PFSK-1 (cell line): ENCODE results near the gene RFT1.

Experiments
- FOXP2 ChIP-seq: optimal IDR thresholded peaks from 2 replicates; pipeline ENCODE3; 2011; ENCODE audit warnings: borderline replicate concordance, control low read depth, inconsistent platforms; ENCODE audit not compliant: insufficient read depth; ENCODE audit errors: extremely low read length, extremely low read depth
- POLR2AphosphoS5 ChIP-seq: IDR thresholded peaks from 2 replicates; pipeline ENCODE4 v1.6.1; 2012; ENCODE audit warnings: low read depth, mild to moderate bottlenecking, control low read depth, low read length, moderate library complexity
- REST ChIP-seq, 2 experiments: IDR thresholded peaks; 2 replicates each; pipeline versions ENCODE4 v1.6.1 to v1.8.0; 2011 to 2012; ENCODE audit warnings: low read depth in 2 of 2, low read length in 2 of 2, control low read depth in 1 of 2, inconsistent platforms in 1 of 2, mild to moderate bottlenecking in 1 of 2, moderate library complexity in 1 of 2; ENCODE audit not compliant: insufficient read depth in 1 of 2
- SIN3A ChIP-seq: IDR thresholded peaks from 2 replicates; pipeline ENCODE4 v1.6.1; 2012; ENCODE audit warnings: mild to moderate bottlenecking, low read length, moderate library complexity, borderline replicate concordance; ENCODE audit not compliant: insufficient read depth
- TAF1 ChIP-seq: IDR thresholded peaks from 2 replicates; pipeline ENCODE4 v1.6.1; 2012; ENCODE audit warnings: low read length, control low read depth, borderline replicate concordance; ENCODE audit not compliant: insufficient read depth

The RFT1 gene

GRCh38 chr3:53113293-53114010, 16.8 kb downstream of the RFT1 start:
- TF ChIP-seq SIN3A (no peak), TAF1 (no peak), FOXP2 (no peak), POLR2AphosphoS5 (no peak), REST (IDR thresholded peaks at IDR 0.05; ENCODE audit: insufficient read depth in 1 of 2, low read depth in 2 of 2, low read length in 2 of 2) (no peak)

- no peak for TF ChIP-seq REST (IDR thresholded peaks at IDR 0.05; ENCODE audit: insufficient read depth in 1 of 2, low read depth in 2 of 2, low read length in 2 of 2)
- no peak for TF ChIP-seq TAF1
- TF ChIP-seq SIN3A, result no peak
- TF ChIP-seq FOXP2, result no peak
- TF ChIP-seq POLR2AphosphoS5, result no peak
Measured at GRCh38 chr3:53111822-53112221, 18.4 kb downstream of the RFT1 start.

GRCh38 chr3:53109891-53110771, 20.1 kb downstream of the RFT1 start:
- TF ChIP-seq FOXP2 (no peak), SIN3A (no peak), TAF1 (no peak), POLR2AphosphoS5 (no peak)

- TF ChIP-seq REST (IDR thresholded peaks at IDR 0.05; ENCODE audit: insufficient read depth in 1 of 2, low read depth in 2 of 2, low read length in 2 of 2), result no peak
- TF ChIP-seq TAF1, result no peak
- TF ChIP-seq SIN3A, result no peak
- TF ChIP-seq POLR2AphosphoS5, result no peak
- TF ChIP-seq FOXP2, result no peak
Measured at GRCh38 chr3:53109190-53109589, 21.0 kb downstream of the RFT1 start.

- TF ChIP-seq TAF1, result no peak
- no peak for TF ChIP-seq SIN3A
- no peak for TF ChIP-seq REST (IDR thresholded peaks at IDR 0.05; ENCODE audit: insufficient read depth in 1 of 2, low read depth in 2 of 2, low read length in 2 of 2)
- no peak for TF ChIP-seq FOXP2
- TF ChIP-seq POLR2AphosphoS5, result no peak
Measured at GRCh38 chr3:53104762-53105161, 25.5 kb downstream of the RFT1 start.
